ENCODE results near the gene ENPP3.

ENPP3 gene

DNA sequence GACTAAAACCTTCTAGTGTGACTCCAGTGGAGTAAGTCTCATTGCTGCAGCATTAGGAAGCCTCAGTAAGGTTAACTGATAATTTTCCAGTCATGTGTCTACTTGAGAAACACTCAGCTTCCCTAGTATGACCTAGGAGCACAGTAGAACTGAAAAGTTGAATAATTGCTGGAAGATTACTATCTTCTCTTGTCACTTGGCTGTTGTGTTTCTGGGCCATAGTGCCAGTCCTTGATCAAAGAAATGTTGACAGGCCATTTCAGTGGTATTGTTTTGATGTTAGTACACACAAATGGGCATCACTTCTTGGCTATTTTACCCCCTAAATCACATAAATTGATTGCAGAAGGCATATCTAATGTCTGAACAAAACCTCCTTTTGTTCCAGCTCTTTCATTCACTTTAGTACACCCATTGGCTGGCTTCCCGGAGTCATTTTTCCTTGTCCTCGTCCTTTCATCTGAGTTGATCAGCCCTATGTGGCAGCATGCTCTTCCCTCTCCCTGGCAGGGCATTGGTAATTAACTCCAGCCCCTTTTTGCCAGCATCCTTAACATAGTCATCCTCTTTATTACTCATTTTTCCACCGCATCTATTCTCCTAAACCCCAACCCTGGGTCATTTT is 6.0 kb downstream of the ENPP3 start:
- no peak for DNase-seq

DNA sequence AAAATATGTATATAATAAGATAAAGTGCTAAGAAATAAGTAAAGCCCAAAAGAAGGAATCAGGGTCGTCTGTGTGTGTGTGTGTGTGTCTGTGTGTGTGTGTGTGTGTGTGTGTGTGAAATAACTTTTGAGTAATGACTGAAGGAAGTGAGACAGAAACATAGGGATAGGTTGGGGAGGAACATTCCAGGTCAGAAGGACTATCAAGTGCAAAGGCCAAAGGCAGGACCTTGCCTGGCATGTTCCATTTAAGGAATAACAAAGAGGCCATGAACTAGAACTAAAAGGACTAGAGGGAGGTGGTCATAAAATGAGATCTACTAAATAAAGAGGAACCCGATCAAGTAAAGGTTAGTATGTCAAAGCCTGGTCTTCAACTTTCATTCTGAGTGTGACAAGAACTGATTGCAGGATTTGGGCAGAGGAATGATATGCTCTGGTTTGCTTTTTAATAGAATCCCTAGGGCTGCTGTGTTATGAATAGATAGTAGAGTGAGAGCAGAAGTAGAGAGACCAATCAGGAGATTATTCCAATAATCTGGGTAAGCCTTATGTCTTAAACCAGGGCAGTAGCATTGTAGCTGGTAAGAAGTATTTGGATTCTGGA is 6.9 kb downstream of the ENPP3 start:
- no peak for DNase-seq

DNA sequence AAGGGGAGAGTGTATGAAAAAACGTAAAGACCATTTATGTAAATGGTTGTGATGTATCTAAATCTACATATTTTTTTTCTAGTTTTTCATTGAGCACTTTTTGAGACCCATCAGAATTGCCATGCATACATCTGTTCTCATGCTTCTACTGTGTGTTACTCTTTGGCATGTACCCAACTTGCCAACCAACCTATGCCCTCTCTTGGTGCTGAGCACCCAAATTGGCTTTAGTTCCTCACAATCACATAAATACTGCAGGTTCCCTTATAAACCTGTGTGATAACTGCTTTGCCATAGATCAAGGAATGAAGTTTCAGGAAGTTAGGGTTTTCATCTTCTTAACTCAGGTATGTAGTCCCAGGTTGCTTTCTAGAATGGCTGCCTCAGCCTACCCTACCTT is 7.8 kb downstream of the ENPP3 start:
- no peak for DNase-seq

DNA sequence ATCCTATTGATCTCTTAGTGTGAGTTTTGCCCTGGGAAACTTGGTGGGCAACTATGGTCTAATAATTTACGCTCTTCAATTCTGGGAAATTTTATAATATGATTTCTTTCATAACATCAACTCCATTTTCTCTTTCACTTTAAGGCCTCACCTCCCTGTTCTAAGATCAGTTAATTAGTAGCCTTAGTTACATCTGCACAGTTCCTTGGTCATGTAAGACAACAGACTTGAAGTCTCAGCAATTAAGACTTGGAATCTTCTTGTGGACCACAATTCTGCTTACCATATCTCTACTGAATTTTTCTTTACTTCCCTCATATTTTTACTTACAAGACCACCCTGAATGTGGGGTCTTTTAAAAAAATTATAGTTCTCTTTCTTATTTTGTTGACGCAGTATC is 8.7 kb downstream of the ENPP3 start:
- no peak for DNase-seq

DNA sequence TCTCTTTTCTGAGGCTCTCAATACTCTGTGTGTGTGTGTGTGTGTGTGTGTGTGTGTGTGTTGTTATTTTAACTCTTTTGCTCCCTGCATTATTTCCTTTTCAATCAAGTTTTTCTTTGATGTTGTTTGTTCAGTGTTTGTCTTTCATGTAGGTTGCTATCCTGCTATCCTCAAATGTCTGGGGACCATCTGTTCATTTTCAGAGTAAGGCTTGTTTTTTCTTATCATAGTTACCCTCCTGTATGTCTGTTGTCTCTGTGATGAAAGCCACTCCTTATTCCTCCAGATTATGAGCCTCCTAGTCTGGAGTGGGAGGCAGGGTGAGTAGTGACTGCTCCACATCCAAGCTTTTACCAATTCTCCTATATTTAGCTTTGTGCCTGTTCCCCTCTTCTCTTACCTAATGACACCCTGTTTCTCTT is 9.2 kb downstream of the ENPP3 start:
- no peak for DNase-seq

DNA sequence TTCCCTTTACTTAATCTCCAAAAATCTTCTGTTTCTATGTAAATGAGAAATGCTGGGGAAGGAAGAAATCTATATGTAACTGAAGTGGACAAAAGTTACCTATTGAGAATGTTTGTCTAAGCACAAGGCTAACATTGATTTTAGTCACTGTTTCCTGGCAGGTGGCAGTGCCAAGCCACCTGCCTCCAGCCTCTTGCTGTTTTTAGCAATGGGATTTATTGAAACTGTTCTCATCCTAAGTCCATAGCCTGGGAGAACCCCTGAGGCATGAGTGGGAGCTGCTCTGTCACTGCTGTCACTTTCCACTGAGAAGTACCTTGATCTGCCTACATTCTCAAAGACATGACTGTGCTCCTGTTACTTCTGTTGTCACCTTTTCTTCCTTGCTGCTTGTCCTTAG is 14.7 kb downstream of the ENPP3 start:
- DNase-seq, result no peak

DNA sequence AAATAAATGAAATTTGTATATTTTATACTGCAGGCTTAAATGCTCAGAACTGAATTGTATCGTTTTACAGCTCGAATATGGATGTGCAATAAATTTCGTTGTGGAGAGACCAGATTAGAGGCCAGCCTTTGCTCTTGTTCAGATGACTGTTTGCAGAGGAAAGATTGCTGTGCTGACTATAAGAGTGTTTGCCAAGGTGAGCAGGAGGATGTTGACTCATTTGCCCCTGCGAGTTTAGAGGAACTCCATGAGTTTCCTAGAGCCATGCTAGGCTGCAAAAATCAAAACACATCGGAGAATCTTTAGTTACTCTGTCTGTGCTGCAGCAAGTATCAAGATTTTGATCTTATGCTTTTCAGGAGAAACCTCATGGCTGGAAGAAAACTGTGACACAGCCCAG is 15.4 kb downstream of the ENPP3 start:
- DNase-seq, result no peak

DNA sequence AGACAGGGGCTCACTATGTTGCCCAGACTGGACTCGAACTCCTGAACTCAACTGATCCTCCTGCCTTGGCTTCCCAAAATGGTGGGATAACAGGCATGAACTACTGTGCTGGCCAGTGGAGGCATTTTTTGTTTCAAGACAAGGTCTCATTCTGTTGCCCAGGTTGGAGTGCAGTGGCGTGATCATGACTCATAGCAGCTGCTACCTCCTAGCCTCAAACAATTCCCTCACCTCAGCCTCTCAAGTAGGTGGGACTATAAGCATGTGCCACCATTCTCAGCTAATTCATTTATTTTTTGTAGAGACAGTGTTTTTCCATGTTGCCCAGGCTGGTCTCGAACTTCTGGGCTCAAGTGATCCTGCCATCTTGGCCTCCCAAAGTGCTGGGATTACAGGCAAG is 17.2 kb downstream of the ENPP3 start:
- no peak for DNase-seq

DNA sequence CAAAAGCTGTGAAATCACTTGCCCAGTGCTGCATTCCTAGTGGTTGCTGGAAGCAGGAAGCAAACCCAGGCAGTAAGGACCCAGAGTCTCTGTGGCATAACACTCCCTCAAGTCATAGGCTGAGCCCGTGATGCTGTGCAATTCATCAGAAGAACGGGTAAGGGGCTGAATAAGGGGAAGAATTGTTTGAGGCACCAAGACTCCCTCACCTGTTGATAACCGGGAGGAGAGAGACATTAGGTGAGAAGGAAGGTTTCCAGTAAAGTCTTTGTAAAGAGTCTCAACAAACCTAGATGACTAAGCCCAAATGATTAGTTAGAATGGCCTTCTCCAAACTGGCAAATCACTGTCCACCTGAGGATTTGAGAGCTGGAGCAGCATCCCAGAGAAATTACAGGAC is 18.3 kb downstream of the ENPP3 start:
- no peak for DNase-seq

DNA sequence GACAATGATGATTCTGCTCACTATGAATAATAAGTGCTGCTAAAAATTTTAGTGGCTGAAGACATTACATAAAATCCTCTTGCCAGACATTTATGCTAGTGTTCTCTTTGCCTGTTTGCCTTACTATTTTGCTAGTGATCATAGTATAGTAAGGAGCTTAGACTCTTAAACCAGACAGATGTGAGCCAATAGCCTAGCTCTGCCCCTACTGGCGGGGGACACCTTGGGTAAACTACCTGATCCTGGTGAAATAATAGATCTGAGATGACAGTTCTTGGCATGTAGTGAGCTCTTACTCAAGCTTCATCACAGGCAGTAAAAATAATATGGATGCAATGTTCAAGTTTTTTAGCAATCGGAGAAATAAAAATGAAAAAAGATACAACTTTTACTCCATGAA is 18.8 kb downstream of the ENPP3 start:
- no peak for DNase-seq

DNA sequence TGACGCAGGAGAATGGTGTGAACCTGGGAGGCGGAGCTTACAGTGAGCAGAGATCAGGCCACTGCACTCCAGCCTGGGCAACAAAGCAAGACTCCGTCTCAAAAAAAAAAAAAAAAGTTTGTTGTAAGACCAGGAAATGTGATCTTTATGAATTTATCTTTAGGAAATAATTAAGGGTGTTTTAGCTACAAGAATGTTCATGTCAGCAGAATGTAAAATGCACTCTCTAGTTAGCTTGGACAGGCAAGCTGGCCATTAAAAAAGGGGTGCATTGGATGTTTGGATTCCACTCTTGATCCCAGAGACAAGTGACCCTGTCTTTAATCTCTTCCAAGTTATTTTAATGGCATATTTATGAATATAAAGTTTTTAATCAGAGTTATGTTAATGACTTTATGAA is 19.6 kb downstream of the ENPP3 start:
- DNase-seq, result no peak

DNA sequence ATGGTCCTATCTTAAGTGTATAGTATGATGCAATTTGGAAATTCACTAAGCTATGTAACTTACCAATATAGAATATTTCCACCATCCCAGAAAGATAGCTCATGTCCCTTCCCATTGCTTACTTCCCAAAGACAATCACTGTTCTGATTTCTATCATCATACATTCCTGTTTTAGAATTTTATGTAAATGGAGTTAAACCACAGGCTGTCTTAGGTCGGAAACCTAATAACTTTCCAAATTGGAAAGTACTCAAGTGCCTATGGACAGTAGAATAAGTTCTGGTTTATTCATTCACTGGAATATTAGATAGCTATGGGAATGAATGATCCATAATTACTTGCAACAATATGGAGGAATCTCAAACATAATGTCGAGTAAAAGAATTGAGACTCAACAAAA is 20.1 kb downstream of the ENPP3 start:
- no peak for DNase-seq

DNA sequence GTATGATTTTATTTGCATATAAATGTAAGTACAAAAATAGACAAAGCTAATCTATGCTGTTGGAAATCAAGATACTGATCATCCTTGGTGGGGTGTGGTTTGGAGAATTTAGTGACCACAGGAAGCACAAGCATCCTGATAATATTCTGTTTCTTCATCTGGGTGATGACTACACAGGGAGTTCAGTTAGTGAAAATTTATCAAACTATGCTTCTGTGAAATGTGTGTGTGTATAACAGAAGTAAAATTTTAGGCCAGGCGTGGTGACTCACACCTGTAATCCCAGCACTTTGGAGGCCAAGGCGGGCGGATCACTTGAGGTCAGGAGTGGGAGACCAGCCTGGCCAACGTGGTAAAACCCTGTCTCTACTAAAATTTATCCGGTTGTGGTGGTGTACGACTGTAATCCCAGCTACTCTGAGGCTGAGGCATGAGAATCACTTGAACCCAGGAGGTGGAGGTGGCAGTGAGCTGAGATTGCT is 20.6 kb downstream of the ENPP3 start:
- DNase-seq, result no peak

DNA sequence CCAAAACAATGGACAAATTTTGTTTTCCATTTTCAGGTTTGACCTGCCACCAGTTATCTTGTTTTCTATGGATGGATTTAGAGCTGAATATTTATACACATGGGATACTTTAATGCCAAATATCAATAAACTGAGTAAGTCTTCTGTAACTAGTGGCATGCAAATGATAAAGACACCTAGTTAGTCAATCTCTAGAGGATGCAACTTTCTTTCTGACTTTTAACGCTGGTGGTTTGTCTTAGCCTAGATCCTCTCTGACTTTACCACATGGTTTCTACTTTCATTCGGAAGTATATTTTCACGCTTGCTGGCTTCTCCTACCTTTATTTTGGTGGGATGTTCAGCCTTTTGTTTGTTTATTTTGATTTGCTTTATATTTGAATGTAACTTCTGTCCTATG is 21.2 kb downstream of the ENPP3 start:
- no peak for DNase-seq

DNA sequence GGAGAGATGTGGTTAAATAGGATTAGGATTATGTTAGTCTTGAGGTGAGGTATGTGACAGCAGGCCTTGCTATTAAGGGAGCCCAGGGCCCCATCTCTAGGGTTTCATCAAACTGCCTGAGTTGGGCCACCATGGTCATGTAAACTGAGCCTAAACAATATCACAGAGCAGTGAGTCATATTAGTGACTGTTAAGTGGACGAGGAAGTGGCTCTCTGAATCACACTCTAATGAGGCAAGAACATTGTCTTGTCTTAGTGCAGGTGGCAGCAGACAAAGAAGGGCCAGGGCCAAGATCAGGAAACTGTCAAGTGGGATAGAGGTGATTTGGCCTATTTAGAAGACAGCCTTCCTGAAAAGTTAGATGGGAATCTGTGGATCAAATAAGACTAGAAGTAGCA is 23.1 kb downstream of the ENPP3 start:
- no peak for DNase-seq

DNA sequence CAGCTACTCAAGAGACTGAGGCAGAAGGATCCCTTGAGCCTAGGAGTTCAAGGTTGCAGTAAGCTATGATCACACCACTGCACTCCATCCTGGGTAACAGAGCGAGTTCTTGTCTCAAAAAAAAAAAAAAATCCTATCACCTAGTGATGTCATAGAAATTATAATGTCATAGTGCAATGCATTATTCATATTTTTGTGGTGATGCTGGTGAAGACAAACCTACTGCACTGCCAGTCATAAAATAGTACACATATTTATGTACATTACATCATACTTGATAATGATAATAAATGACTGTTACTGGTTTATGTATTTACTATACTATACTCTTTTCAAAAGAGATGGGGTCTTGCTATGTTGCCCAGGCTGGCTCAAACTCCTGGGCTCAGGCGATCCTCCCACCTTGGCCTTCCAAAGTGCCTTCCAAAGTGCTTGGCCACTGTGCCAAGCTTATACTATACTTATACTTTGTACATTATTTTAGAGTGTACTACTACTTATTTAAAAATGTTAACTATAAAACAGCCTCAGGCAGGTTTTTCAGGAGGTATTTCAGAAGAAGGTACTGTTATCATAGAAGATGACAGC is 26.6 kb downstream of the ENPP3 start:
- no peak for DNase-seq

DNA sequence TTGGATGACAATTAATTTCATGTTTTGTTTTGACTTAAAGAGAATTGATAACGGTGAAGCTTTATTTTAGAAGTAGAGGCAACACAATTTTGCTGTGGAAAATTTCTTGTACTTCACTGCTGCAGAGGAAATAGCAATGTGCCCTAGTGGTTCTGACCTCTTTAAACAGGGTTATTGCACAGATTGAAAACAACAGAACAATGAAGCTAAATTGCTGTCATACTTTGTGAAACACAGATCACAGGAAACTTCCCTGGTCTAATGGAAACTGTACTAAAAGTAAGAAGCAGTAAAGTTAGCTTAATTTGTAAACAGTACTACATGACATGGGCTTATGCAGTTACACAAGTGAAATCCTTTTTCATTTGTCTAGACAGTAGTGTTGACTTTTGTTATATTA is 32.8 kb downstream of the ENPP3 start:
- no peak for DNase-seq

DNA sequence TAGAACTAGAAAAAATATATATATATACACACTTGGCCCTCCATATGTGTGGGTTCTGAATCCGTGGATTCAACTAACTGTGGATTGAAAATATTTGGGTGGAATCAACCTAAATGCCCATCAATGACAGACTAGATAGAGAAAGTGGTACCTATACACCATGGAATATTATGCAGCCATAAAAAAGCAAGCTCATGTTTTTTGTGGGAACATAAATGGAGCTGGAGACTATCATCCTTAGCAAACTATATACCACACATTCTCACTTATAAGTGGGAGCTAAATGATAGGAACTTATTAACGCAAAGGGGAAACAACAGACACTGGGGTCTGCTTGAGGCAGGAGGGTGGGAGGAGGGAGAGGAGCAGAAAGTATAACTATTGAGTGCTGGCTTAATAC is 36.1 kb downstream of the ENPP3 start:
- DNase-seq, result no peak

DNA sequence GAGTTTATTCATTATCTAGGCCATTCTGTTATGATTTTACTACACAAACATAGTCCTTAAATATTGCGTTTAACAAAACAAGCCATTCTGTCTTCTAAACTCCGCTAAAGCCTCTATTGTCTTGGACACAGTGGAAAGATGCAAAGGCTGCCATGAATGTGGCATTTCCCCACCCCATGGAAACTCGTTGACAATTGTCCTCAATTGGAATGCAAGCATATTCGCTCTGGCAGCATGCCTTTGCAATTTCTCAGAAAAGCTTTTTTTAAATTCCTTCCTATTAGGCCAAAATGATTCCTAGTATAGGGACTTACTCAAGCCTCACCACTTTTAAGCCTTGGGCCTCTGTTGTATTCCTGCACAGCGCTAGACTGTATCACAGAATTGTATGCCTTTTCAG is 41.3 kb downstream of the ENPP3 start:
- no peak for DNase-seq

DNA sequence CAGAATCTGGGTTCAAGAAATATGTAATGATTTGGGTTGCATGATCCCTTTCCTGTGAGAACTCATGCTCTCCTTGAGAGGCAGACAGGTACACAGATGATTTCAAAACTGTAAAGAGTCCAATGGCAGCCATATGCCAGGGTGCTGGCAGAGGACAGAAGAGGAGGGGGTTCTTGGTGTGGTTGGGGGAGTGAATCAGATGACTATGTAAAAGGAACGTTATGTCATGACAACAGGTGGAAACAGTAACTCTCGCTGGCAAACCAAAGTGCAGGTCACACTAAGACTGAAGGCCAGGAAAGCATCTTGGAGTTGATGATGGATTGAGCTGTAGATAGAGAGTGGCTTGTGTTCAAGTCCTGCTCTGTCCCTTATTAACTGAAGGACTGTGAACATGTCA is 43.8 kb downstream of the ENPP3 start:
- no peak for DNase-seq

DNA sequence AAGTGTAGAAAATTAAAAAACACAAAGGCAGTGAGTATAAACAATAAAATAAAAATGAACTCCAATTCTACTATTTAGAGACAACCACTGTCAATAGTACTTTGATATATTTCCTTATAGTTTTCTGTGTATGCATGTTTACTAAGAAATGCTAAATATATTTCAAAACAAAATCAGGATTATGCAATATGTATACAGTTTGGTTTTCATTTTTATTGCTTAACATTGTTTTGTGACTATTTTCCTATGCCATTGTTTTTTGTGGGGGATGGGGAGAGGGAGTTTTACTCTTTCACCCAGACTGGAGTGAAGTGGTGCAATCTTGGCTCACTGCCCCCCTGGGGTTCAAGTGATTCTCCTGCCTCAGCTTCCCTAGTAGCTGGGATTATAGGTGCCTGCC is 44.5 kb downstream of the ENPP3 start:
- no peak for DNase-seq

DNA sequence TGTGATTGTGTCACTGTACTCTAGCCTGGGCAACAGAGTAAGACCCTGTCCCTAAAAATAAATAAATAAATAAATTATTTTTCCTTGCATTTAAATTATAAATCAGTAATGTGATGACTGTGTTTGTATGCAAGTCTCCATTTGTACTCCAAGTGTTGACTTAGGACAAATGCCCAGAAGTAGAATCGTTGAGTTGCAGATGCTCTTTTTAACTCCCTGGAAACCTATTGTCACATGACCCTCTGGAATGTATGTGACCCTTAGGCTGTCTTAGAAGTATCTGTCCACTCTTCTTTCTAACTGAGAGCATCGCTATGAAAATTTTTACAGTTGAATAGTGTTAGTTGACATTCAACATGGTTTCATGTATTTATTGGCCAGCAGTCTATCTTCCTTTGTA is 45.3 kb downstream of the ENPP3 start:
- no peak for DNase-seq

DNA sequence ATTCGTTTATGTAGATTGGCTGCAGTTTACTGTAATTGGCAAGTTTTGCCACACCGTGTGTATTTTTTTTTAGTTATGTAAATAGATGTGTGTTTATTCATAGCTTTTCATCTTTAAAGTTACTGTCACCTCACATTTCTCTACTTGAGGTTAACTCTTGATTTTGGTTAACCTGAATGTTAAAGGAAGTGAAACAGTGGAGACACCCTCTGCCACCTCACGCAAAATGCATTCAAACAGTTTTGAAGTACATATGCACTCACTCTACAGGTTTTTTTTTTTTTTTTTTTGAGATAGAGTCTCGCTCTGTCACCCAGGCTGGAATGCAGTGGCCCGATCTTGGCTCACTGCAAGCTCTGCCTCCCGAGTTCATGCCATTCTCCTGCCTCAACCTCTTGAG is 46.4 kb downstream of the ENPP3 start:
- no peak for DNase-seq

DNA sequence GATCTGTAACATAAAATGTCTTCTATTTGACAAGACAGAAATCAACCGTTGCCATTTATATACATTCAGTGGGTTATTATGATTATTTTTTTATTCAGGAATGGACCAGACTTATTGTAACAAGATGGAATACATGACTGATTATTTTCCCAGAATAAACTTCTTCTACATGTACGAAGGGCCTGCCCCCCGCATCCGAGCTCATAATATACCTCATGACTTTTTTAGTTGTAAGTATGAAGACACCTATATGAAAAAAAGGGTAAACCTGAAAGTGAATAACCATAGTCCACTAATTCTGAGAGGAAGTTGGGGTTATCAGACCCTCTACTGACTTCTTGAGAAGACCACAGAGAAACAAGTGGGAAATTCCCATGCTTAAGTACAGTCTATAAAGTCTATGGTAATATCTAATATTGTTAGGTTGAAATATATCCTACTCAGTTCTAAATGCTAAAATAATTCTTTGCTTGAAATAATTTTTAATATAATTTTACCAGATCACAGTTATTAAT is 48.2 kb downstream of the ENPP3 start:
- DNase-seq, result no peak

DNA sequence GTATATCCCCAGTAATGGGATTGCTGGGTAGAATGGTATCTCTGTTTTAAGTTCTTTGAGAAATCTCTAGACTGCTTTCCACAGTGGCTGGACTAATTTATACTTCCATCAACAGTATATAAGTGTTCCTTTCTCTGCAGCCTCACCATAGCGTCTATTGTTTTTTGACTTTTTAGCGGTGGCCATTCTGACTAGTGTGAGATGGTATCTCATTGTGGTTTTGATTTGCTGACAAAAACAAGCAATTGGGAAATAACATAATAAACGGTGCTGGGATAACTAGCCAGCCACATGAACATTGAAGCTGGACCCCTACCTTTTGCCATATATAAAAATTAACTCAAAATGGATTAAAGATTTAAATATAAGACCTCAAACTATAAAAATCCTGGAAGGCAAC is 49.9 kb downstream of the ENPP3 start:
- no peak for DNase-seq

All from activated CD4-positive, CD25-positive, alpha-beta regulatory T cell (primary cell).